ENCODE data around the gene PHF12.

DNA sequence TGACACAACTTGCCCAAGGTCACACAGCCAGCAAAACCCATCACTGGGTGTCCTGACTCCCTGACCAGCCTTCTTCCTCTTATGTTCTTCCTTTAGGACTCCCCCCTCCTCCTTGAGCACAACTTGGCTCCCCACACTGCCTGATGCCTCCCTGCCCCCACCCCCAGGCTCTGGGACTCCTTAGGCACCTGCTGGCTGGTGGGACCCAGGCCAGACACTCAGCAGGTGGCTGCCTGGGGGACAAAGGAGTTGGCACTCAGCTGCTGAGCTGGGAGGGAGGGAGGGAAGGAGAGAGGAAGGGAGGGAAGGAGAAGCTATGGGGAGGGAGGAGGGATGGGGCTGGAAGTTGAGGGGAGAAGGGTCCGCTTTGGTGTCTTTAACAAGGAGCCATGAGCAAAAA is 46.5 kb upstream of the PHF12 start:
- TF ChIP-seq, protein P1, sequence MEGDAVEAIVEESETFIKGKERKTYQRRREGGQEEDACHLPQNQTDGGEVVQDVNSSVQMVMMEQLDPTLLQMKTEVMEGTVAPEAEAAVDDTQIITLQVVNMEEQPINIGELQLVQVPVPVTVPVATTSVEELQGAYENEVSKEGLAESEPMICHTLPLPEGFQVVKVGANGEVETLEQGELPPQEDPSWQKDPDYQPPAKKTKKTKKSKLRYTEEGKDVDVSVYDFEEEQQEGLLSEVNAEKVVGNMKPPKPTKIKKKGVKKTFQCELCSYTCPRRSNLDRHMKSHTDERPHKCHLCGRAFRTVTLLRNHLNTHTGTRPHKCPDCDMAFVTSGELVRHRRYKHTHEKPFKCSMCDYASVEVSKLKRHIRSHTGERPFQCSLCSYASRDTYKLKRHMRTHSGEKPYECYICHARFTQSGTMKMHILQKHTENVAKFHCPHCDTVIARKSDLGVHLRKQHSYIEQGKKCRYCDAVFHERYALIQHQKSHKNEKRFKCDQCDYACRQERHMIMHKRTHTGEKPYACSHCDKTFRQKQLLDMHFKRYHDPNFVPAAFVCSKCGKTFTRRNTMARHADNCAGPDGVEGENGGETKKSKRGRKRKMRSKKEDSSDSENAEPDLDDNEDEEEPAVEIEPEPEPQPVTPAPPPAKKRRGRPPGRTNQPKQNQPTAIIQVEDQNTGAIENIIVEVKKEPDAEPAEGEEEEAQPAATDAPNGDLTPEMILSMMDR (conservative IDR thresholded peaks at IDR 0.05 in 1 of 2, IDR thresholded peaks at IDR 0.05 in 1 of 2; ENCODE audit: low read depth in 1 of 2, low read length in 2 of 2): no peak
- no peak for TF ChIP-seq EZH2 (IDR thresholded peaks at IDR 0.05; ENCODE audit: low read length, missing control alignments)
